HG03571 (cell line): ENCODE measurements around the gene IDE.
"Not testable (repeated sequence)": the region's sequence is repeated elsewhere in the genome, so short reads cannot be mapped to it uniquely, and the experiment has no call there.

Experiments used
- ATAC-seq: cut with Tn5 transposase; IDR thresholded peaks from one replicate; pipeline ENCODE4 v1.9.1; 2021; ENCODE audit not compliant: unreplicated experiment

IDE gene

GRCh38 chr10:92420546-92421275 lies 153.2 kb downstream of the IDE start:
- no peak for ATAC-seq

- no peak for ATAC-seq
Observed at GRCh38 chr10:92419740-92420545, 153.9 kb downstream of the IDE start.

DNA sequence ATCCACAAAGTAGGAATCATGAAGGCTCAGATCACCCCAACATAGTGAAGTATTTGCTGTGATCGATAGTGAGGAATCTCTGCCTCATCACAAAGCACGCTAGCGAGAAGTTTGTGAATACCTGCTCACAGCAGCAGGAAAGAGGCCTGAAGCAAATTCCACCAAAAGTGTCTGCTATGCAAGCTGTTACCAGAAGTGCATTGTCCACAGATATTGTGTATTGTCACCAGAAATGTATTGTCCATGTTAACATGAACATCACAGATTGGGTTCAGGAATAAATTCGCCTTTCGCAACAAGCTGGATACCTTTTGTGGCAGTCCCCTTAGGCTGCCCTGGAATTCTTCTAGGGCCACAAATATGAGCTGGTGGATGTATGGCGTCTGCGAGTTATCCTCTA lies 155.0 kb downstream of the IDE start:
- no peak for ATAC-seq

DNA sequence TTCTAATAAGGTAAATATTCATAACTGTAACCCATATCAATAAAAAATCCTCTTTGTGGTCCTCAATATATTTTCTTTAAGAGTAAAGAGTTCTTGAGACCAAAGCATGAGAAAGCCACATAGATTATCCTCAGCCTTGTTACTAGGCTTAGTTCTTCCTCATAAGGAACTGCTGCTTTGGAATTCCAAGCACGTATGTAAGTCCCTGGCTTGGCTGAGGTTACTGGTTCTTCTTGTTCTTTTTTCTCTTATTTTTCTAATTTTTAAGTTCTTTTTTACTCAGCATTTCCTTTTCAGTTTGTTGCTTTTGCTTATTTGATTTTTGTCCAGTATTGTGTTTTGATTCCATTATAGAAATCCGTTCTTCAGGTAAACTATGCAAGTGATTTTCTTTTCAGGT lies 155.7 kb downstream of the IDE start:
- ATAC-seq: no peak

DNA sequence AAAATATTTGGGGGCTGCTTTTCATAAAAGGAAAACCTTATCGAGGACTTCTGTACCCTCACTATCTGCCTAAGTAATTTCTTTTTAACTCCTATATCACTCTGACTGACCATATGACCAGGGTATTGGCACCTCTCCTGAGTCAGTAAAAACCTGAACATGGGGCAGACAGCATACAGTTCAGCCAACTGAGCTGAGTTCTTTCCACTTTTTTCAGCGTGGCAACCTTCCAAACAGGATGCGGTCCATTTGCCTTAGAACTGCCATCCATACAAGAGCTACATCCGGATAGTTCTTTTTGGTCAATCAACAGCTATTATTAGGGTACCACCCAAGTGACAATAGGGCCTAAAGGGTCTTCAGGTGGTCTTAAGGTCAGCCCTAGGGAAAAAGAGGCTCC lies 160.4 kb downstream of the IDE start:
- no peak for ATAC-seq

DNA sequence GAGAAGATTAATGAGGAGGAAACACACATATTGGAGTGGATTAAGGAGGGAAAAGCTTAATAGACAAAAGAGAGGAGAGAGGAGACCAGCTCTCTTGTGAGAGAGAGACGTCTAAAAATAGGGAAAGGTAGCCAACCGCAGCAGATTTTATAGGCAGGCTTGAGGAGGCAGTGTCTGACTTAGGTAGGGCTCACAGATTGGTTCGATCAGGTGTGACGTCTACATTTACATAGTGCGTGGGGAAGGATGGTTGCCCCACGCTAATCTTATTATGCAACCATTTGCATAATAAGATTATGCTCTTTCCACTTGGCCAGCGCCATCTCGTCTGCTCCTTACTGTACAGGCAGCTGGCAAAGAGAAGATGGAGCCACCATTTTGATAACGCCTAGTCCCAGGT lies 160.9 kb downstream of the IDE start:
- no peak for ATAC-seq

DNA sequence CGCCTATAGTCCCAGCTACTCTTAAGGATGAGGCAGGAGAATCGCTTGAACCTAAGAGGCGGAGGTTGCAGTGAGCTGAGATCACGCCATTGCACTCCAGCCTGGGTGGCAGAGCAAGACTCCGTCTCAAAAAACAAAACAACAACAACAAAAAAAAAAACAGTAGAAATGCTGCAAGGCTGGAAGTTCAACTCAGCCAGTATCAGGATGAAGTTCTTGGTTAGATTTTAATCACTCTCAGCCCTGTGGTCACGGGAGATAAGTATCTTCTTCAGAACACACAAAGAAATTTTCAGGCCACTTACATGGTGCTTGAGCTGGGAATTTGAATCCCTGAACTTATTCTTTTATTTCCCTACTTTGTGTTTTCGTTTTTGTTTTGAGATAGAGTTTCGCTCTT lies 162.5 kb downstream of the IDE start:
- no peak for ATAC-seq

DNA sequence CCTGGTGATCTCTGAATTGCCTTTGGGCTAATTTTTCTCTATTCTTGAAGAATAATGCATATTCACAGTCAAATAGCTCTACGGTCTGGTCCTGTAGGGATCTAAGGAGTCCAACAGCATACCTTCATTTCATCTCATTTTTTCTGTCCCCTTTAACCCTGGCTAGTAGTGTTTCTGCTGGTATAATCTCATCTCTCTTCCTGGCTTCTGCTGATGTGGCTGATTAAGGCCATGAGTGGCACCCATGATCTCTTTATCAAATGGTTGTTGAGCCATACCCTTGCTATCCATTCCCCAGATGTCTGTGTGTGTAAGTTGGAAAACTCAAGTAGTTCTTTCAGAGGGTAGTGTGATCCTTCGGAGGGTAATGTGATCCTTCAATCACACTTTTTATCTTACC lies 163.4 kb downstream of the IDE start:
- ATAC-seq: no peak

GRCh38 chr10:92408017-92408361 lies 165.9 kb downstream of the IDE start:
- no peak for ATAC-seq

GRCh38 chr10:92407305-92408016 lies 166.4 kb downstream of the IDE start:
- no peak for ATAC-seq

DNA sequence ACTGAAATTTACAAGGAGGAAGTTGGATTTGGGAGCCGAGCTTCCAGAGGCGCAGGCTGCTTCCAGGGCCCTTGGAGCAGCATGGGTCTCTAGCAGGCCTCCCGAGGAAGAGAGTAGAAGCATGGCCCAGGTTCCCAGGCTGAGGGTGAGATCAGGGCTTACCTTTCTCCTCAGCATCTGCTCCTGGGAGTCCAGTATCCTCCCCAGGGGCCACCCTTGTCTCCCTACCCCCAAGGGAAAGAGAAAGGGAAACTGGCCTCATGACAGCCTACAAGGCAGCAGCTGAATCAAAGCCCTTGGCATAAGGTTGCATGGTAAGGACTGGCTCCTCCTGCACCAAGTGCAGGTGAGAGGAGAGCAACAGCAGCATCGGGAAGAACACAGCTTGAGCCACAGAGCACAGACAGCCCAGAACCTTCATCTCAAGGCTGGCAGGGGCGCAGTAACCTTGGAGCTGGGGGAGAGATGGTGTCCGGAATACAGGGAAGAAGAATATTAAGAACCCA lies 168.4 kb downstream of the IDE start:
- ATAC-seq: no peak

- ATAC-seq: no peak
Observed at GRCh38 chr10:92404612-92405418, 169.1 kb downstream of the IDE start.

- ATAC-seq: not testable (repeated sequence)
Observed at GRCh38 chr10:92402234-92402633, 171.7 kb downstream of the IDE start.
